ENCODE results near the gene CDH8. TPM values are rescaled to one million over a fixed set of nuclear protein-coding genes. Genes with fewer than 3 reads are reported as not detected.

CDH8 gene
- total RNA-seq, 1 experiment from 2014 or later, result 11.1 TPM

DNA sequence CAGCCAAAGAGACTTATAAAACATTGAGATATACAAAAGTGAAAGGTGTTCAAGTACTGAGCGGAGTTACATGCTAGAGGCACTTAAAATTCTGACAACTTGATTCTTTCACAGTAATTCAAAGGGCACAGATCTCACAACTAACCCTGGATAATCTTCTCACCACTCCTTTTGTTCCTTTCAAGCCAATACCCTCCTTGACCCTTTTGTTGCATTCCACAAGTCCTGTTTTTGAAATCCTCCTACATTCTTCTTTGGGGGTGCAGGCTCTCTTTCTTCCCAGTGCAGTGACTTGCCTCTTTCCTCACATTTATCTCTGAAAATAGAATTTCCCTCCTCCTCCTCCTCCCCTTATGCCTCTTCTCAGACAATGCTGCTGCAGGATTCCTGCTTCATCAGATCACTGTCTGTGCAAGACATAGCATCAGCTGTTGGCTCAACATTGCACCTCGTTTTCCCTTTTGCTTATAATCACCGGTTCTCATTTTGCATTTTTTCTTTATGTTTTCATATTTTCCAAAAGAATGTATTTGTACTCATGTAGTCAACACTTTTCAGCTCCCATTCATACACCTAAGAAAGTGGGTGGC lies 199.3 kb downstream of the CDH8 start (continued):
- TF ChIP-seq, protein P1, sequence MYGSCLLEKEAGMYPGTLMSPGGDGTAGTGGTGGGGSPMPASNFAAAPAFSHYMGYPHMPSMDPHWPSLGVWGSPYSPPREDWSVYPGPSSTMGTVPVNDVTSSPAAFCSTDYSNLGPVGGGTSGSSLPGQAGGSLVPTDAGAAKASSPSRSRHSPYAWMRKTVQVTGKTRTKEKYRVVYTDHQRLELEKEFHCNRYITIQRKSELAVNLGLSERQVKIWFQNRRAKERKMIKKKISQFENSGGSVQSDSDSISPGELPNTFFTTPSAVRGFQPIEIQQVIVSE (CRISPR knock-in tag; IDR thresholded peaks at IDR 0.05; ENCODE audit: borderline replicate concordance), result no peak
- no peak for TF ChIP-seq ZNF396 (CRISPR knock-in tag; IDR thresholded peaks at IDR 0.05; ENCODE audit: borderline replicate concordance)

DNA sequence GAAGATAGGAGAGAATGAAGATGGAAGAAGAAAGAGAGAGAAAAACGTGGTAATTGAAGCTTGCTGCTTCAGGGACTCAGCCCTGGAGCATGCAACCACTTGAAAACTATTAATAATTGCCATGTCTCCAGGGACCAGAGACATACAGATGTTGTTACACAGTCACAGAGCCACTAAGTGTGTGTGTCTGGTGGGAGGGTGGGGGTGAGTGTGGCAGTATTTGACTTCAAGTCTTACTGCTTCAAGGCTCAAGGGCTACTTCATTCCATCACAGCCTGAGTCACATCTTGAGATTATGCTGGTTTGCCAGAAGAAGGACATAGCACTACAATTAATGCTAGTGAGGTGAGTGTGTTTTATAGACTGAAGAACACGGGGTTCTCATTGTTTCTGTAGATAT lies 202.2 kb downstream of the CDH8 start:
- ChIA-PET CTCF (no interaction called here), POLR2A (no interaction called here)
- H3K27me3 Mint-ChIP-seq (ENCODE audit: low read depth), result no peaks in the 10 kb centered on the region
- no peak overlapping the region for H3K4me3 Mint-ChIP-seq
- no peak for TF ChIP-seq GABPB1 (CRISPR knock-in tag; IDR thresholded peaks at IDR 0.05)
- TF ChIP-seq, protein P2, sequence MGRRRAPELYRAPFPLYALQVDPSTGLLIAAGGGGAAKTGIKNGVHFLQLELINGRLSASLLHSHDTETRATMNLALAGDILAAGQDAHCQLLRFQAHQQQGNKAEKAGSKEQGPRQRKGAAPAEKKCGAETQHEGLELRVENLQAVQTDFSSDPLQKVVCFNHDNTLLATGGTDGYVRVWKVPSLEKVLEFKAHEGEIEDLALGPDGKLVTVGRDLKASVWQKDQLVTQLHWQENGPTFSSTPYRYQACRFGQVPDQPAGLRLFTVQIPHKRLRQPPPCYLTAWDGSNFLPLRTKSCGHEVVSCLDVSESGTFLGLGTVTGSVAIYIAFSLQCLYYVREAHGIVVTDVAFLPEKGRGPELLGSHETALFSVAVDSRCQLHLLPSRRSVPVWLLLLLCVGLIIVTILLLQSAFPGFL (CRISPR knock-in tag; IDR thresholded peaks at IDR 0.05; ENCODE audit: borderline replicate concordance), result no peak
- TF ChIP-seq RELA (CRISPR knock-in tag; IDR thresholded peaks at IDR 0.05; ENCODE audit: borderline replicate concordance), result no peak
- TF ChIP-seq, protein P3, sequence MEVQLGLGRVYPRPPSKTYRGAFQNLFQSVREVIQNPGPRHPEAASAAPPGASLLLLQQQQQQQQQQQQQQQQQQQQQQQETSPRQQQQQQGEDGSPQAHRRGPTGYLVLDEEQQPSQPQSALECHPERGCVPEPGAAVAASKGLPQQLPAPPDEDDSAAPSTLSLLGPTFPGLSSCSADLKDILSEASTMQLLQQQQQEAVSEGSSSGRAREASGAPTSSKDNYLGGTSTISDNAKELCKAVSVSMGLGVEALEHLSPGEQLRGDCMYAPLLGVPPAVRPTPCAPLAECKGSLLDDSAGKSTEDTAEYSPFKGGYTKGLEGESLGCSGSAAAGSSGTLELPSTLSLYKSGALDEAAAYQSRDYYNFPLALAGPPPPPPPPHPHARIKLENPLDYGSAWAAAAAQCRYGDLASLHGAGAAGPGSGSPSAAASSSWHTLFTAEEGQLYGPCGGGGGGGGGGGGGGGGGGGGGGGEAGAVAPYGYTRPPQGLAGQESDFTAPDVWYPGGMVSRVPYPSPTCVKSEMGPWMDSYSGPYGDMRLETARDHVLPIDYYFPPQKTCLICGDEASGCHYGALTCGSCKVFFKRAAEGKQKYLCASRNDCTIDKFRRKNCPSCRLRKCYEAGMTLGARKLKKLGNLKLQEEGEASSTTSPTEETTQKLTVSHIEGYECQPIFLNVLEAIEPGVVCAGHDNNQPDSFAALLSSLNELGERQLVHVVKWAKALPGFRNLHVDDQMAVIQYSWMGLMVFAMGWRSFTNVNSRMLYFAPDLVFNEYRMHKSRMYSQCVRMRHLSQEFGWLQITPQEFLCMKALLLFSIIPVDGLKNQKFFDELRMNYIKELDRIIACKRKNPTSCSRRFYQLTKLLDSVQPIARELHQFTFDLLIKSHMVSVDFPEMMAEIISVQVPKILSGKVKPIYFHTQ (CRISPR knock-in tag; IDR thresholded peaks at IDR 0.05), result no peak
- TF ChIP-seq ATF1 (CRISPR knock-in tag; IDR thresholded peaks at IDR 0.05), result no peak
- TF ChIP-seq, protein P4, sequence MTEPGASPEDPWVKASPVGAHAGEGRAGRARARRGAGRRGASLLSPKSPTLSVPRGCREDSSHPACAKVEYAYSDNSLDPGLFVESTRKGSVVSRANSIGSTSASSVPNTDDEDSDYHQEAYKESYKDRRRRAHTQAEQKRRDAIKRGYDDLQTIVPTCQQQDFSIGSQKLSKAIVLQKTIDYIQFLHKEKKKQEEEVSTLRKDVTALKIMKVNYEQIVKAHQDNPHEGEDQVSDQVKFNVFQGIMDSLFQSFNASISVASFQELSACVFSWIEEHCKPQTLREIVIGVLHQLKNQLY (CRISPR knock-in tag; IDR thresholded peaks at IDR 0.05), result no peak
- peaks cover 22% of the 10 kb centered on the region for H3K4me1 Mint-ChIP-seq
- H3K36me3 Mint-ChIP-seq, result no peaks in the 10 kb centered on the region
- DNase-seq (ENCODE audit: low spot score), result no peak
- ATAC-seq, result no peak
- H3K9me3 Mint-ChIP-seq, result no peaks in the 10 kb centered on the region
- no peak overlapping the region for H3K27ac Mint-ChIP-seq

DNA sequence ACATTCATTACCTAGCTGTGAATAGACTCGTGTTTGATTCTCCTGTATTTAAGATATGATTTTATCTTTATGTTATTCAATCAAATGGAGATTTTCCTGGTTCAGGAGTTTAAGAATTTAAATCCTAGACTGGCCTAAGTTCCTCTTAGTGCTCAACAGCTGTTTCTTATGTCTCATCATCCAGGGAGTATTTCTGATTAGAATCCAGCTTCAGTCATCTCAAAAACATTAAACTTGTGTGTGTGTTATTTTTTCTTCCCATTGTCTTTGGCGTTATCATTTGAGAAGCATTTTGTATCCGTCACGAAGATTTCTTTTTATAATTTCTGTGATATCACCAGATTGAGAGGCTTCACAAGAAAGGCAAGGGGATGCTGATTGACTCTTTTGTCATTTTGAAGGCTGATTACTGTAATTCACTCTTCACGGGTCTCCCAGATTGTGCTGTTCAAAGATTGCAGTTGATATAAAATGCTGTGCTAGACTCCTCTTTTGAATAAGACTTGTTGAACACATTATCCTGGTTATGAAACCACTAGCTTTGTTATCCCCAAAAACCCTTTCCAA lies 204.8 kb downstream of the CDH8 start:
- Mint-ChIP-seq H3K4me3 (no peak overlapping the region), H3K9me3 (no peaks in the 10 kb centered on the region), H3K4me1 (peaks cover 10% of the 10 kb centered on the region), H3K27me3 (ENCODE audit: low read depth) (no peaks in the 10 kb centered on the region), H3K36me3 (no peaks in the 10 kb centered on the region), H3K27ac (no peak overlapping the region)
- ChIA-PET POLR2A (no interaction called here), CTCF (no interaction called here)
- ATAC-seq (no peak), DNase-seq (ENCODE audit: low spot score) (no peak)
- TF ChIP-seq NR3C1 (CRISPR knock-in tag; conservative IDR thresholded peaks at IDR 0.05; ENCODE audit: low read depth) (no peak), JAZF1 (CRISPR knock-in tag; IDR thresholded peaks at IDR 0.05) (no peak), EMX1 (CRISPR knock-in tag; IDR thresholded peaks at IDR 0.05) (no peak)
- TF ChIP-seq, protein P5, sequence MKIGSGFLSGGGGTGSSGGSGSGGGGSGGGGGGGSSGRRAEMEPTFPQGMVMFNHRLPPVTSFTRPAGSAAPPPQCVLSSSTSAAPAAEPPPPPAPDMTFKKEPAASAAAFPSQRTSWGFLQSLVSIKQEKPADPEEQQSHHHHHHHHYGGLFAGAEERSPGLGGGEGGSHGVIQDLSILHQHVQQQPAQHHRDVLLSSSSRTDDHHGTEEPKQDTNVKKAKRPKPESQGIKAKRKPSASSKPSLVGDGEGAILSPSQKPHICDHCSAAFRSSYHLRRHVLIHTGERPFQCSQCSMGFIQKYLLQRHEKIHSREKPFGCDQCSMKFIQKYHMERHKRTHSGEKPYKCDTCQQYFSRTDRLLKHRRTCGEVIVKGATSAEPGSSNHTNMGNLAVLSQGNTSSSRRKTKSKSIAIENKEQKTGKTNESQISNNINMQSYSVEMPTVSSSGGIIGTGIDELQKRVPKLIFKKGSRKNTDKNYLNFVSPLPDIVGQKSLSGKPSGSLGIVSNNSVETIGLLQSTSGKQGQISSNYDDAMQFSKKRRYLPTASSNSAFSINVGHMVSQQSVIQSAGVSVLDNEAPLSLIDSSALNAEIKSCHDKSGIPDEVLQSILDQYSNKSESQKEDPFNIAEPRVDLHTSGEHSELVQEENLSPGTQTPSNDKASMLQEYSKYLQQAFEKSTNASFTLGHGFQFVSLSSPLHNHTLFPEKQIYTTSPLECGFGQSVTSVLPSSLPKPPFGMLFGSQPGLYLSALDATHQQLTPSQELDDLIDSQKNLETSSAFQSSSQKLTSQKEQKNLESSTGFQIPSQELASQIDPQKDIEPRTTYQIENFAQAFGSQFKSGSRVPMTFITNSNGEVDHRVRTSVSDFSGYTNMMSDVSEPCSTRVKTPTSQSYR (CRISPR knock-in tag; IDR thresholded peaks at IDR 0.05), result no peak
- TF ChIP-seq, protein P6, sequence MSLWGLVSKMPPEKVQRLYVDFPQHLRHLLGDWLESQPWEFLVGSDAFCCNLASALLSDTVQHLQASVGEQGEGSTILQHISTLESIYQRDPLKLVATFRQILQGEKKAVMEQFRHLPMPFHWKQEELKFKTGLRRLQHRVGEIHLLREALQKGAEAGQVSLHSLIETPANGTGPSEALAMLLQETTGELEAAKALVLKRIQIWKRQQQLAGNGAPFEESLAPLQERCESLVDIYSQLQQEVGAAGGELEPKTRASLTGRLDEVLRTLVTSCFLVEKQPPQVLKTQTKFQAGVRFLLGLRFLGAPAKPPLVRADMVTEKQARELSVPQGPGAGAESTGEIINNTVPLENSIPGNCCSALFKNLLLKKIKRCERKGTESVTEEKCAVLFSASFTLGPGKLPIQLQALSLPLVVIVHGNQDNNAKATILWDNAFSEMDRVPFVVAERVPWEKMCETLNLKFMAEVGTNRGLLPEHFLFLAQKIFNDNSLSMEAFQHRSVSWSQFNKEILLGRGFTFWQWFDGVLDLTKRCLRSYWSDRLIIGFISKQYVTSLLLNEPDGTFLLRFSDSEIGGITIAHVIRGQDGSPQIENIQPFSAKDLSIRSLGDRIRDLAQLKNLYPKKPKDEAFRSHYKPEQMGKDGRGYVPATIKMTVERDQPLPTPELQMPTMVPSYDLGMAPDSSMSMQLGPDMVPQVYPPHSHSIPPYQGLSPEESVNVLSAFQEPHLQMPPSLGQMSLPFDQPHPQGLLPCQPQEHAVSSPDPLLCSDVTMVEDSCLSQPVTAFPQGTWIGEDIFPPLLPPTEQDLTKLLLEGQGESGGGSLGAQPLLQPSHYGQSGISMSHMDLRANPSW (CRISPR knock-in tag; conservative IDR thresholded peaks at IDR 0.05; ENCODE audit: low read depth), result no peak
- TF ChIP-seq, protein P7, sequence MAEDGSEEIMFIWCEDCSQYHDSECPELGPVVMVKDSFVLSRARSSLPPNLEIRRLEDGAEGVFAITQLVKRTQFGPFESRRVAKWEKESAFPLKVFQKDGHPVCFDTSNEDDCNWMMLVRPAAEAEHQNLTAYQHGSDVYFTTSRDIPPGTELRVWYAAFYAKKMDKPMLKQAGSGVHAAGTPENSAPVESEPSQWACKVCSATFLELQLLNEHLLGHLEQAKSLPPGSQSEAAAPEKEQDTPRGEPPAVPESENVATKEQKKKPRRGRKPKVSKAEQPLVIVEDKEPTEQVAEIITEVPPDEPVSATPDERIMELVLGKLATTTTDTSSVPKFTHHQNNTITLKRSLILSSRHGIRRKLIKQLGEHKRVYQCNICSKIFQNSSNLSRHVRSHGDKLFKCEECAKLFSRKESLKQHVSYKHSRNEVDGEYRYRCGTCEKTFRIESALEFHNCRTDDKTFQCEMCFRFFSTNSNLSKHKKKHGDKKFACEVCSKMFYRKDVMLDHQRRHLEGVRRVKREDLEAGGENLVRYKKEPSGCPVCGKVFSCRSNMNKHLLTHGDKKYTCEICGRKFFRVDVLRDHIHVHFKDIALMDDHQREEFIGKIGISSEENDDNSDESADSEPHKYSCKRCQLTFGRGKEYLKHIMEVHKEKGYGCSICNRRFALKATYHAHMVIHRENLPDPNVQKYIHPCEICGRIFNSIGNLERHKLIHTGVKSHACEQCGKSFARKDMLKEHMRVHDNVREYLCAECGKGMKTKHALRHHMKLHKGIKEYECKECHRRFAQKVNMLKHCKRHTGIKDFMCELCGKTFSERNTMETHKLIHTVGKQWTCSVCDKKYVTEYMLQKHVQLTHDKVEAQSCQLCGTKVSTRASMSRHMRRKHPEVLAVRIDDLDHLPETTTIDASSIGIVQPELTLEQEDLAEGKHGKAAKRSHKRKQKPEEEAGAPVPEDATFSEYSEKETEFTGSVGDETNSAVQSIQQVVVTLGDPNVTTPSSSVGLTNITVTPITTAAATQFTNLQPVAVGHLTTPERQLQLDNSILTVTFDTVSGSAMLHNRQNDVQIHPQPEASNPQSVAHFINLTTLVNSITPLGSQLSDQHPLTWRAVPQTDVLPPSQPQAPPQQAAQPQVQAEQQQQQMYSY (CRISPR knock-in tag; IDR thresholded peaks at IDR 0.05), result no peak
- TF ChIP-seq, protein P8, sequence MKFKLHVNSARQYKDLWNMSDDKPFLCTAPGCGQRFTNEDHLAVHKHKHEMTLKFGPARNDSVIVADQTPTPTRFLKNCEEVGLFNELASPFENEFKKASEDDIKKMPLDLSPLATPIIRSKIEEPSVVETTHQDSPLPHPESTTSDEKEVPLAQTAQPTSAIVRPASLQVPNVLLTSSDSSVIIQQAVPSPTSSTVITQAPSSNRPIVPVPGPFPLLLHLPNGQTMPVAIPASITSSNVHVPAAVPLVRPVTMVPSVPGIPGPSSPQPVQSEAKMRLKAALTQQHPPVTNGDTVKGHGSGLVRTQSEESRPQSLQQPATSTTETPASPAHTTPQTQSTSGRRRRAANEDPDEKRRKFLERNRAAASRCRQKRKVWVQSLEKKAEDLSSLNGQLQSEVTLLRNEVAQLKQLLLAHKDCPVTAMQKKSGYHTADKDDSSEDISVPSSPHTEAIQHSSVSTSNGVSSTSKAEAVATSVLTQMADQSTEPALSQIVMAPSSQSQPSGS (CRISPR knock-in tag; IDR thresholded peaks at IDR 0.05; ENCODE audit: borderline replicate concordance, low read depth), result no peak
